ENCODE measurements around the gene PLEKHH2.

GRCh38 chr2:43612944-43613343, 24.1 kb upstream of the PLEKHH2 start:
- TF ChIP-seq CTCF (IDR thresholded peaks at IDR 0.05) = no peak
- TF ChIP-seq POLR2A (IDR thresholded peaks at IDR 0.05) = no peak

Data from adrenal gland (tissue), 5 donors.